ENCODE results near the gene ACE. TPM values are rescaled to one million over a fixed set of nuclear protein-coding genes. Genes with fewer than 3 reads are reported as not detected.

Gene ACE
- total RNA-seq, 1 experiment from 2014 or later = 5.4 TPM

DNA sequence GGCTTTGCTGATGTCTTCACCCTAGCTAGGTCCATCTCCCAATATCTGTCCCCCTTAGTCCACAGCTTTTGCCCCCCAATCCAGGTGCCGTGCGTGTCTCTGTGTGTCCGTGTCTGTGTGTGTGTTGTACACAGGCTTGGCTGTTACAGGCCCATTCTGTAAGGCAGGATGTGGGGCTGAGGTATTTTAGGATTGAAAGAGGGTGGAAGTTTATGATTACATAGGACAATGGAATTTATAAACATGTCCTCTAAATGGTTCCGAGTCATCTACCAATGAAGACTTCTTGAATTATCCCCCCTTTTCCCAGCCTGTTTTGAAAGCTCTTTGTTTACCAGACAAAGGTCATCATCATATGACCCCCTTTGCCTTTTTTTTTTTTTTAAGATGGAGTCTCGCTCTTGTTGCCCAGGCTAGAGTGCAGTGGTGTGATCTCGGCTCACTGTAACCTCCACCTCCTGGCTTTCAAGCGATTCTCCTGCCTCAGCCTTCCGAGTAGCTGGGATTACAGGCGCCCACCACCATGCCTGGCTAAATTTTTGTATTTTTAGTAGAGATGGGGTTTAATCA is 21.9 kb downstream of the ACE start:
- Histone ChIP-seq H3T11ph (ENCODE audit: low read length) (no peak overlapping the region), H3K14ac (ENCODE audit: insufficient read depth, low read length) (no peak overlapping the region), H3K27ac (ENCODE audit: insufficient read length, low read depth, low read length) (no peak overlapping the region), H4K91ac (ENCODE audit: insufficient read length, low read depth, low read length) (no peak overlapping the region), H3K79me1 (ENCODE audit: insufficient read depth, low read depth, low read length, poor library complexity, severe bottlenecking) (no peaks in the 10 kb centered on the region), H3K79me2 (ENCODE audit: insufficient read depth, low read length) (no peaks in the 10 kb centered on the region), H2AK5ac (ENCODE audit: insufficient read length, low read length) (no peak overlapping the region), H3K9ac (ENCODE audit: extremely low read depth, insufficient read length, low read length) (no peak overlapping the region), H2BK5ac (ENCODE audit: insufficient read length, low read length) (no peak overlapping the region), H3K4me2 (ENCODE audit: insufficient read depth, insufficient read length, low read length) (no peak overlapping the region), H2BK20ac (ENCODE audit: low read depth, low read length, poor library complexity, severe bottlenecking) (no peak overlapping the region), H3K4ac (ENCODE audit: low read depth, low read length) (no peak overlapping the region), H4K5ac (ENCODE audit: insufficient read length, low read depth, low read length) (no peak overlapping the region), H2BK15ac (ENCODE audit: low read depth, low read length) (no peak overlapping the region), H2AFZ (ENCODE audit: low read length) (no peak overlapping the region), H4K8ac (replicated peaks; ENCODE audit: insufficient read length, low read depth, low read length) (no peak overlapping the region), H3K56ac (ENCODE audit: insufficient read length, low read depth, low read length) (no peak overlapping the region), H3K23ac (ENCODE audit: insufficient read length, low read depth, low read length) (no peak overlapping the region), H2BK12ac (ENCODE audit: insufficient read length, low read depth, low read length) (no peak overlapping the region), H3K9me3 (ENCODE audit: control insufficient read depth, low read depth, low read length) (no peaks in the 10 kb centered on the region), H3K23me2 (ENCODE audit: insufficient read length, low read depth, low read length, poor library complexity, severe bottlenecking) (peaks cover 3% of the 10 kb centered on the region), H4K20me1 (ENCODE audit: control insufficient read depth, insufficient read depth, insufficient read length) (peaks cover 2% of the 10 kb centered on the region), H3K4me1 (ENCODE audit: insufficient read depth, low read length) (no peaks in the 10 kb centered on the region), H2BK120ac (ENCODE audit: low read depth, low read length, poor library complexity, severe bottlenecking) (no peak overlapping the region), H3K18ac (ENCODE audit: insufficient read length, low read depth, low read length) (no peak overlapping the region), H3K27me3 (ENCODE audit: insufficient read depth, low read length) (no peaks in the 10 kb centered on the region)
- H3K27me3 Mint-ChIP-seq (ENCODE audit: low read depth) = peaks cover 16% of the 10 kb centered on the region
- peak overlapping the region in 2 of 3 experiments; percentile 9 to 19; a peak in 2 of 7 replicates for H3K27ac Mint-ChIP-seq
- H3K9me3 Mint-ChIP-seq = no peaks in the 10 kb centered on the region
- H3K4me1 Mint-ChIP-seq = peaks cover 7 to 11% of the 10 kb centered on the region in 2 experiments
- TF ChIP-seq, protein P1, sequence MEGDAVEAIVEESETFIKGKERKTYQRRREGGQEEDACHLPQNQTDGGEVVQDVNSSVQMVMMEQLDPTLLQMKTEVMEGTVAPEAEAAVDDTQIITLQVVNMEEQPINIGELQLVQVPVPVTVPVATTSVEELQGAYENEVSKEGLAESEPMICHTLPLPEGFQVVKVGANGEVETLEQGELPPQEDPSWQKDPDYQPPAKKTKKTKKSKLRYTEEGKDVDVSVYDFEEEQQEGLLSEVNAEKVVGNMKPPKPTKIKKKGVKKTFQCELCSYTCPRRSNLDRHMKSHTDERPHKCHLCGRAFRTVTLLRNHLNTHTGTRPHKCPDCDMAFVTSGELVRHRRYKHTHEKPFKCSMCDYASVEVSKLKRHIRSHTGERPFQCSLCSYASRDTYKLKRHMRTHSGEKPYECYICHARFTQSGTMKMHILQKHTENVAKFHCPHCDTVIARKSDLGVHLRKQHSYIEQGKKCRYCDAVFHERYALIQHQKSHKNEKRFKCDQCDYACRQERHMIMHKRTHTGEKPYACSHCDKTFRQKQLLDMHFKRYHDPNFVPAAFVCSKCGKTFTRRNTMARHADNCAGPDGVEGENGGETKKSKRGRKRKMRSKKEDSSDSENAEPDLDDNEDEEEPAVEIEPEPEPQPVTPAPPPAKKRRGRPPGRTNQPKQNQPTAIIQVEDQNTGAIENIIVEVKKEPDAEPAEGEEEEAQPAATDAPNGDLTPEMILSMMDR (conservative IDR thresholded peaks at IDR 0.05) = no peak
- no peak overlapping the region for H3K4me3 Mint-ChIP-seq
- no peaks in the 10 kb centered on the region for H3K36me3 Mint-ChIP-seq (ENCODE audit: insufficient read depth in 1 of 3, low read depth in 3 of 3)
- DNase-seq = no peak
- WGBS (ENCODE audit: extremely low coverage, insufficient read length, low lambda C conversion rate) = no CpG with 5 or more reads among the region's 9 CpGs

Data from H9 (cell line).